Activated CD8-positive, alpha-beta memory T cell treated with anti-CD3 and anti-CD28 coated beads for 4 hours (primary cell): ENCODE measurements around the gene SLC5A6.
A peak's percentile ranks its signal among the peaks of the same experiment; 100 is the strongest.

Source experiments
- DNase-seq, 2 donors: peaks; one replicate each; pipeline ENCODE4 v3.0.0-alpha.2; 2020; ENCODE audit warnings: low read depth in 2 of 2

Gene SLC5A6

GRCh38 chr2:27236626-27237025 lies 24.6 kb upstream of the SLC5A6 start:
- DNase-seq, result no peak

GRCh38 chr2:27236136-27236535 lies 24.1 kb upstream of the SLC5A6 start:
- DNase-seq, result no peak

- DNase-seq, result no peak
Observed at GRCh38 chr2:27233341-27233740, 21.3 kb upstream of the SLC5A6 start.

- no peak for DNase-seq
Observed at GRCh38 chr2:27231921-27232320, 19.9 kb upstream of the SLC5A6 start.

- DNase-seq, result no peak
Observed at GRCh38 chr2:27227501-27227900, 15.4 kb upstream of the SLC5A6 start.

- no peak for DNase-seq
Observed at GRCh38 chr2:27225526-27225925, 13.5 kb upstream of the SLC5A6 start.

- DNase-seq, result no peak
Observed at GRCh38 chr2:27223416-27223815, 11.3 kb upstream of the SLC5A6 start.

- DNase-seq, result no peak
Observed at GRCh38 chr2:27222407-27222806, 10.3 kb upstream of the SLC5A6 start.

- no peak for DNase-seq
Observed at GRCh38 chr2:27221166-27221565, 9.1 kb upstream of the SLC5A6 start.

GRCh38 chr2:27220091-27220490 lies 8.0 kb upstream of the SLC5A6 start:
- no peak for DNase-seq

- DNase-seq, result no peak
Observed at GRCh38 chr2:27219091-27219490, 7.0 kb upstream of the SLC5A6 start.

GRCh38 chr2:27218614-27219013 lies 6.5 kb upstream of the SLC5A6 start:
- DNase-seq, result no peak

GRCh38 chr2:27217173-27218121 lies 5.4 kb upstream of the SLC5A6 start, which contains the start of gene CAD:
CAD (plus strand) TSS chr2:27217369; CDS start chr2:27217552, 183 bp downstream.
- DNase-seq, result peak; percentile 68 to 79

GRCh38 chr2:27216416-27217137 lies 4.5 kb upstream of the SLC5A6 start:
- no peak for DNase-seq

GRCh38 chr2:27214941-27215340 lies 2.9 kb upstream of the SLC5A6 start:
- DNase-seq, result no peak

GRCh38 chr2:27212626-27213471 lies 781 bp upstream of the SLC5A6 start:
- peak in 1 of 2 donors; percentile 14 for DNase-seq

- DNase-seq, result no peak
Observed at GRCh38 chr2:27211241-27211942, 676 bp downstream of the SLC5A6 start.

- DNase-seq, result no peak
Observed at GRCh38 chr2:27209621-27210401, 2.3 kb downstream of the SLC5A6 start.

- no peak for DNase-seq
Observed at GRCh38 chr2:27208486-27209050, 3.5 kb downstream of the SLC5A6 start.

- no peak for DNase-seq
Observed at GRCh38 chr2:27206346-27206745, 5.7 kb downstream of the SLC5A6 start.
